Glomerular endothelial cell (primary cell): Measurements from ENCODE around the gene ZDHHC9. TPM values are rescaled to one million over a fixed set of nuclear protein-coding genes. Genes with fewer than 3 reads are reported as not detected.

Source experiments
- DNase-seq: peaks from one replicate; pipeline ENCODE4 v3.0.0-alpha.2; 2011; ENCODE audit warnings: low read depth, low spot score; ENCODE audit errors: extremely low read depth
- total RNA-seq: library from RNA; depleted of rRNA; stranded (reverse); fragments of >200 nt; gene quantifications from 2 replicates; pipeline ENCODE4 v1.2.3, GENCODE V29; 2015

The ZDHHC9 gene
- total RNA-seq, 1 donor from 2014 or later: 42.5 TPM

GRCh38 chrX:129823522-129823921 is 20.2 kb downstream of the ZDHHC9 start:
- DNase-seq: no peak

GRCh38 chrX:129823115-129823514 is 20.6 kb downstream of the ZDHHC9 start:
- no peak for DNase-seq

GRCh38 chrX:129818123-129818522 is 25.6 kb downstream of the ZDHHC9 start:
- DNase-seq: no peak

GRCh38 chrX:129813662-129814368 is 29.9 kb downstream of the ZDHHC9 start:
- DNase-seq: no peak

- no peak for DNase-seq
These were observed 34.6 kb downstream of the ZDHHC9 start for GRCh38 chrX:129808829-129809796.

- no peak for DNase-seq
These were observed 35.4 kb downstream of the ZDHHC9 start for GRCh38 chrX:129808158-129808828.

- no peak for DNase-seq
These were observed 38.9 kb downstream of the ZDHHC9 start for GRCh38 chrX:129804806-129805205.

GRCh38 chrX:129802863-129803262 is 40.8 kb downstream of the ZDHHC9 start:
- DNase-seq: no peak

- DNase-seq: no peak
These were observed 43.5 kb downstream of the ZDHHC9 start for GRCh38 chrX:129800186-129800585.

- DNase-seq: no peak
These were observed 44.8 kb downstream of the ZDHHC9 start for GRCh38 chrX:129798888-129799287.

GRCh38 chrX:129798456-129798855 is 45.2 kb downstream of the ZDHHC9 start:
- DNase-seq: no peak

- DNase-seq: no peak
These were observed 46.3 kb downstream of the ZDHHC9 start for GRCh38 chrX:129797251-129797906.

- DNase-seq: no peak
These were observed 48.1 kb downstream of the ZDHHC9 start for GRCh38 chrX:129795584-129795983.

- no peak for DNase-seq
These were observed 50.0 kb downstream of the ZDHHC9 start for GRCh38 chrX:129793604-129794191.

- DNase-seq: no peak
These were observed 50.9 kb downstream of the ZDHHC9 start for GRCh38 chrX:129792586-129793291.

- no peak for DNase-seq
These were observed 51.6 kb downstream of the ZDHHC9 start for GRCh38 chrX:129791961-129792570.

- DNase-seq: no peak
These were observed 52.4 kb downstream of the ZDHHC9 start for GRCh38 chrX:129791336-129791735.

- DNase-seq: no peak
These were observed 52.9 kb downstream of the ZDHHC9 start for GRCh38 chrX:129790808-129791207.

GRCh38 chrX:129790146-129790545 is 53.5 kb downstream of the ZDHHC9 start:
- no peak for DNase-seq
